Ovary (tissue), 3 donors: ENCODE results near the gene SLC22A13.

ENCODE experiments used
- CTCF ChIP-seq, 3 donors: fragments of 450-650 bp in 2 of 3; fragments of 200-600 bp in 1 of 3; IDR thresholded peaks; one replicate each; pipeline versions ENCODE4 v1.5.1 to v1.8.0; 2016 to 2022; ENCODE audit warnings: antibody characterized with exemption in 3 of 3, mild to moderate bottlenecking in 1 of 3
- EP300 ChIP-seq: sonication (generic); formaldehyde crosslinking; IDR thresholded peaks from one replicate; pipeline ENCODE4 v1.6.1; 2017; ENCODE audit warnings: antibody characterized with exemption
- POLR2A ChIP-seq: fragments of 450-650 bp; IDR thresholded peaks from one replicate; pipeline ENCODE4 v1.6.1; 2017; ENCODE audit warnings: antibody characterized with exemption, mild to moderate bottlenecking, moderate library complexity
- donor health status: DM: no; HTN: no; CAD: no.

GRCh38 chr3:38327335-38328009 is 61.9 kb downstream of the SLC22A13 start:
- TF ChIP-seq CTCF (IDR thresholded peaks at IDR 0.05), result no peak
- TF ChIP-seq POLR2A, result no peak
- TF ChIP-seq EP300, result no peak
